SH-SY5Y (cell line): Measurements from ENCODE around the gene PSD4.

Source experiments
- GATA2 ChIP-seq: IDR thresholded peaks from 2 replicates; pipeline ENCODE4 v1.6.1; 2011; ENCODE audit warnings: mild to moderate bottlenecking, low read depth, low read length
- GATA3 ChIP-seq: IDR thresholded peaks from 2 replicates; pipeline ENCODE4 v1.6.1; 2011; ENCODE audit warnings: low read depth, mild to moderate bottlenecking, low read length, moderate library complexity

The PSD4 gene

GRCh38 chr2:113198790-113199612, 25.2 kb downstream of the PSD4 start:
- TF ChIP-seq GATA3, result no peak
- TF ChIP-seq GATA2, result no peak

- TF ChIP-seq GATA2 (no peak), GATA3 (no peak)
These were observed 26.5 kb downstream of the PSD4 start for GRCh38 chr2:113200236-113200635.

GRCh38 chr2:113200736-113201490, 27.1 kb downstream of the PSD4 start:
- TF ChIP-seq GATA3, result no peak
- TF ChIP-seq GATA2, result no peak

- TF ChIP-seq GATA3, result no peak
These were observed 27.9 kb downstream of the PSD4 start for GRCh38 chr2:113201496-113202304.

GRCh38 chr2:113202305-113203216, 28.8 kb downstream of the PSD4 start:
- TF ChIP-seq GATA2, result no peak
- TF ChIP-seq GATA3, result no peak

- TF ChIP-seq GATA2 (no peak), GATA3 (no peak)
These were observed 29.4 kb downstream of the PSD4 start for GRCh38 chr2:113203217-113203530.

- TF ChIP-seq GATA2, result no peak
- TF ChIP-seq GATA3, result no peak
These were observed 30.2 kb downstream of the PSD4 start for GRCh38 chr2:113203901-113204519.

GRCh38 chr2:113206251-113206650, 32.5 kb downstream of the PSD4 start:
- no peak for TF ChIP-seq GATA2
- no peak for TF ChIP-seq GATA3

- TF ChIP-seq GATA2 (no peak), GATA3 (no peak)
These were observed 33.2 kb downstream of the PSD4 start for GRCh38 chr2:113207021-113207420.

- TF ChIP-seq GATA3 (no peak), GATA2 (no peak)
These were observed 34.6 kb downstream of the PSD4 start for GRCh38 chr2:113208396-113208795.

GRCh38 chr2:113209011-113209645, 35.4 kb downstream of the PSD4 start:
- TF ChIP-seq GATA3 (no peak), GATA2 (no peak)

GRCh38 chr2:113209646-113210171, 35.9 kb downstream of the PSD4 start:
- TF ChIP-seq GATA3 (no peak), GATA2 (no peak)
